Non-pigmented ciliary epithelial cell (primary cell): ENCODE measurements around the gene YARS2.
"Not testable (repeated sequence)": the region's sequence is repeated elsewhere in the genome, so short reads cannot be mapped to it uniquely, and the experiment has no call there.

Experiments used
- DNase-seq: peaks from one replicate; pipeline ENCODE4 v3.0.0-alpha.2; 2010; ENCODE audit warnings: low read depth

The YARS2 gene

GRCh38 chr12:32753605-32754004 lies 2.1 kb downstream of the YARS2 start:
- DNase-seq = no peak

- no peak for DNase-seq
Observed at GRCh38 chr12:32743264-32743663, 12.4 kb downstream of the YARS2 start.

GRCh38 chr12:32742133-32742532 lies 13.6 kb downstream of the YARS2 start:
- DNase-seq = no peak

- DNase-seq = no peak
Observed at GRCh38 chr12:32739279-32739678, 16.4 kb downstream of the YARS2 start.

GRCh38 chr12:32737715-32738114 lies 18.0 kb downstream of the YARS2 start:
- no peak for DNase-seq

GRCh38 chr12:32736445-32736844 lies 19.3 kb downstream of the YARS2 start:
- DNase-seq = no peak

- no peak for DNase-seq
Observed at GRCh38 chr12:32734952-32735351, 20.7 kb downstream of the YARS2 start.

GRCh38 chr12:32727237-32727636 lies 28.5 kb downstream of the YARS2 start:
- no peak for DNase-seq

- no peak for DNase-seq
Observed at GRCh38 chr12:32726286-32726685, 29.4 kb downstream of the YARS2 start.

- not testable (repeated sequence) for DNase-seq
Observed at GRCh38 chr12:32725308-32725707, 30.4 kb downstream of the YARS2 start.

GRCh38 chr12:32718926-32719325 lies 36.8 kb downstream of the YARS2 start:
- DNase-seq = no peak

GRCh38 chr12:32714772-32715171 lies 40.9 kb downstream of the YARS2 start:
- DNase-seq = no peak

GRCh38 chr12:32708926-32709325 lies 46.8 kb downstream of the YARS2 start:
- DNase-seq = no peak

GRCh38 chr12:32706335-32707024 lies 49.2 kb downstream of the YARS2 start:
- no peak for DNase-seq

- DNase-seq = no peak
Observed at GRCh38 chr12:32705783-32706182, 49.9 kb downstream of the YARS2 start.

- DNase-seq = no peak
Observed at GRCh38 chr12:32702946-32703345, 52.8 kb downstream of the YARS2 start.

GRCh38 chr12:32702473-32702872 lies 53.2 kb downstream of the YARS2 start:
- no peak for DNase-seq

GRCh38 chr12:32699437-32699836 lies 56.3 kb downstream of the YARS2 start:
- DNase-seq = not testable (repeated sequence)

GRCh38 chr12:32698285-32698684 lies 57.4 kb downstream of the YARS2 start:
- no peak for DNase-seq

- no peak for DNase-seq
Observed at GRCh38 chr12:32697445-32697844, 58.3 kb downstream of the YARS2 start.
